Stomach (tissue), 9 donors: ENCODE results near the gene ITGB5. TPM values are rescaled to one million over a fixed set of nuclear protein-coding genes. Genes with fewer than 3 reads are reported as not detected.

Source experiments
- DNase-seq, 2 donors: peaks; one replicate each; pipeline versions ENCODE4 v3.0.0 to v3.0.0-alpha.2; 2013 to 2019
- H3K27ac ChIP-seq, 5 donors: fragments of 200-600 bp in 4 of 5; sonication (generic) in 4 of 5; one replicate each; pipeline ENCODE4 v1.5.1; 2013 to 2019; ENCODE audit warnings: mild to moderate bottlenecking in 1 of 5, moderate library complexity in 1 of 5
- H3K27me3 ChIP-seq, 3 donors: fragments of 200-600 bp; sonication (generic); one replicate each; pipeline ENCODE4 v1.5.1; 2017 to 2019; ENCODE audit warnings: mixed run types in 1 of 3
- H3K36me3 ChIP-seq, 4 donors: fragments of 200-600 bp; sonication (generic); 1 replicate in 3 of 4; 2 replicates in 1 of 4; pipeline ENCODE4 v1.5.1; 2016 to 2019
- H3K4me1 ChIP-seq, 4 donors: fragments of 200-600 bp; sonication (generic); one replicate each; pipeline ENCODE4 v1.5.1; 2016 to 2019
- H3K4me3 ChIP-seq, 4 donors: fragments of 200-600 bp; sonication (generic) in 3 of 4; one replicate each; pipeline ENCODE4 v1.5.1; 2016 to 2019; ENCODE audit warnings: mild to moderate bottlenecking in 1 of 4
- H3K9me3 ChIP-seq, 4 donors: fragments of 200-600 bp; sonication (generic); one replicate each; pipeline ENCODE4 v1.5.1; 2016 to 2019
- EP300 ChIP-seq: sonication (generic); formaldehyde crosslinking; IDR thresholded peaks from one replicate; pipeline ENCODE4 v1.6.1; 2017; ENCODE audit warnings: antibody characterized with exemption
- POLR2A ChIP-seq, 4 donors: fragments of 450-650 bp; IDR thresholded peaks; one replicate each; pipeline ENCODE4 v1.6.1; 2016; ENCODE audit warnings: antibody characterized with exemption in 4 of 4, control low read depth in 2 of 4, mild to moderate bottlenecking in 1 of 4, moderate library complexity in 1 of 4
- POLR2AphosphoS5 ChIP-seq, 3 donors: sonication (generic); formaldehyde crosslinking; IDR thresholded peaks; one replicate each; pipeline ENCODE4 v1.6.1; 2016; ENCODE audit warnings: antibody characterized with exemption in 3 of 3
- WGBS, 5 donors: extraction: QIAGEN DNeasy Blood & Tissue Kit in 3 of 5; methylation state at CpG; one replicate each; pipeline versions ENCODE4 v1.1.5 to v1.1.7; 2013 to 2018; 5-methylcytosine and 5-hydroxymethylcytosine counted together
- intact Hi-C: fragments of 100-400 bp; cut with DNase I; formaldehyde crosslinking; loops from one replicate; pipeline ENCODE4 v1.15.1; 2023; ENCODE audit warnings: low total_unique reads
- polyA plus RNA-seq, 3 donors: library from polyadenylated mRNA; stranded (reverse); fragments of 200-250 nt; gene quantifications; one replicate each; pipeline ENCODE4 v1.2.3, GENCODE V29; 2013
- total RNA-seq, 5 donors: library from RNA; depleted of rRNA; stranded (reverse); fragments of >200 nt; gene quantifications; one replicate each; pipeline versions ENCODE4 v1.1.0 to v1.2.3, GENCODE V29; 2014 to 2016
- TF ChIP-seq, protein P1 (sequence below), 7 experiments: fragments of 450-650 bp in 4 of 7; fragments of 200-600 bp in 3 of 7; sonication (generic) in 3 of 7; IDR thresholded peaks; one replicate each; pipeline ENCODE4 v1.5.1; 2016 to 2019; ENCODE audit warnings: antibody characterized with exemption in 7 of 7, control low read depth in 2 of 7, mild to moderate bottlenecking in 1 of 7
- donor health status: healthy with polysubstance abuse.
- donor health status: Bipolar disorder and iron deficiency.
- donor health status: healthy.

ITGB5 gene
- total and polyA plus RNA-seq, 8 donors = 8.2 to 205 (median 54.1) TPM

DNA sequence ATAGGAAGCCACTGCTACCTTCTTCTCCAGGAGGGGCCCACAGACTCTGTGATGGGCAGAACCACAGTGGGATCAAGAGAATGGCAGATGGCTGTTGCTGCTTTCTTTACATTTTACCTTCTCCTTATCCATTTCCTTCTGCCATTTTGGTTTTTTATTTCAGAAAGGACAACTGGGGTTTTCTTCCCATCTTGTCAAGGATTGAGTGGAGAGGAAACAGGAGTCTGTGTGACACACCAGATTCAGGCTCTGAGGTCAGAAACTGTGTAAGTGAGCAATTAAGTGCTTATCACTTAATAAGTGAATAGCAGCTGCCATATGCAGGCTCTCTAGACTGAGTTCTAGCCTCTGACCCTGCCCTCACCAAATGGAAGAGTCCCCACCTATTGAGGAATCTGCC is 47.3 kb downstream of the ITGB5 start:
- no peak for DNase-seq
- peaks cover 2 to 24% (median 20%) of the 10 kb centered on the region in 4 donors for H3K36me3 ChIP-seq
- no peak for TF ChIP-seq EP300
- TF ChIP-seq POLR2A (IDR thresholded peaks at IDR 0.05) = no peak
- TF ChIP-seq, protein P1, sequence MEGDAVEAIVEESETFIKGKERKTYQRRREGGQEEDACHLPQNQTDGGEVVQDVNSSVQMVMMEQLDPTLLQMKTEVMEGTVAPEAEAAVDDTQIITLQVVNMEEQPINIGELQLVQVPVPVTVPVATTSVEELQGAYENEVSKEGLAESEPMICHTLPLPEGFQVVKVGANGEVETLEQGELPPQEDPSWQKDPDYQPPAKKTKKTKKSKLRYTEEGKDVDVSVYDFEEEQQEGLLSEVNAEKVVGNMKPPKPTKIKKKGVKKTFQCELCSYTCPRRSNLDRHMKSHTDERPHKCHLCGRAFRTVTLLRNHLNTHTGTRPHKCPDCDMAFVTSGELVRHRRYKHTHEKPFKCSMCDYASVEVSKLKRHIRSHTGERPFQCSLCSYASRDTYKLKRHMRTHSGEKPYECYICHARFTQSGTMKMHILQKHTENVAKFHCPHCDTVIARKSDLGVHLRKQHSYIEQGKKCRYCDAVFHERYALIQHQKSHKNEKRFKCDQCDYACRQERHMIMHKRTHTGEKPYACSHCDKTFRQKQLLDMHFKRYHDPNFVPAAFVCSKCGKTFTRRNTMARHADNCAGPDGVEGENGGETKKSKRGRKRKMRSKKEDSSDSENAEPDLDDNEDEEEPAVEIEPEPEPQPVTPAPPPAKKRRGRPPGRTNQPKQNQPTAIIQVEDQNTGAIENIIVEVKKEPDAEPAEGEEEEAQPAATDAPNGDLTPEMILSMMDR (IDR thresholded peaks at IDR 0.05) = no peak
- H3K9me3 ChIP-seq = no peaks in the 10 kb centered on the region
- H3K4me1 ChIP-seq = peaks cover 28 to 51% (median 40%) of the 10 kb centered on the region in 4 donors
- intact Hi-C loops = no loop called here
- H3K27ac ChIP-seq = peak overlapping the region in 1 of 5 donors; percentile 82
- no peak overlapping the region for H3K4me3 ChIP-seq
- no peaks in the 10 kb centered on the region for H3K27me3 ChIP-seq

DNA sequence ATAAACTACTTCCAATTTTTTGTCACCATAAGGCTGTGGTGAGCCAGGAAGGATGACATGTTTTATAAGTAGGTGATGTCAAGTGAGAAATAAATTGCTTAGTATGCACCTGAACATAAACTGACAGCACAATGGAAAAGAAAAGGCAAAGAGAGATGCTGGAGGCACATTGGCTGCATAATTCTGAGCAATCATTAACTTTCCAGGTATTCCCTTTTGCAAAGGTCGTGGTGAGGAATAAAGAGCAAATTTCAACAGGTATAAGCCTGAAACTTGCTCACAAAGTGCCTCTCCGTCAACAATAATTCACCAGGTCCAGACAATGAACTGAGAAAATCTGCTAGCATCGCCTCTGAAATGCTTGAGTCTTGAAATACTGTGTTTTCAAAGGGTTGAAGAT is 48.2 kb downstream of the ITGB5 start:
- 71 to 87% (median 83%) methylated on average over 3 of the region's 3 CpGs for WGBS, 5 donors
- intact Hi-C loops = no loop called here
- Histone ChIP-seq H3K27ac (peak overlapping the region in 2 of 5 donors; percentile 82 to 84), H3K36me3 (peaks cover 2 to 24% (median 20%) of the 10 kb centered on the region in 4 donors), H3K4me1 (peaks cover 33 to 50% (median 42%) of the 10 kb centered on the region in 4 donors), H3K27me3 (no peaks in the 10 kb centered on the region), H3K4me3 (no peak overlapping the region), H3K9me3 (no peaks in the 10 kb centered on the region)
- no peak for TF ChIP-seq EP300
- TF ChIP-seq POLR2AphosphoS5 (IDR thresholded peaks at IDR 0.05) = no peak
- TF ChIP-seq, protein P1 (IDR thresholded peaks at IDR 0.05) = no peak
- no peak for TF ChIP-seq POLR2A (IDR thresholded peaks at IDR 0.05)
- DNase-seq = no peak

DNA sequence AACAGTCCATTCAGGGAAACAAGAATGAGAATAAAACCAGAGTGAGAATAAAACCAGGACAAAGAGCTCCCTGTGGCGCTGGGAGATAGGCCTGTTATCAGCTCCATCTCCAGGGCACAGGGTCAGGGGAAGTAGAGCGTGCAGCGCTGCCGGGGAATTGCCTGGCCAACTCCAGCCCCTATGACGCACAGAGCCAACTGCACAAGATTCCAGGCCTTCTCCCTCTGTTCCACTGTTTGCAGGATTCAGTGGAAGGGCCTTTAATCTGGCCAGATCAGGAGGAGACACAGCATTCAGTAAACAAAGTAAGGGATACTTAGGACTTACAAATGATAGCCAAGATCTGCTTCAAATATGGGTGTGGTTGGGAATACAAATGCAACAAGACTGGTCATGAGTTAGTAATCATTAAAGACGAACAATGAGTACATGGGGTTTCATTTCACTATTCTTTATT is 49.4 kb downstream of the ITGB5 start:
- Histone ChIP-seq H3K27me3 (no peaks in the 10 kb centered on the region), H3K9me3 (no peaks in the 10 kb centered on the region), H3K36me3 (peaks cover 2 to 23% (median 16%) of the 10 kb centered on the region in 4 donors), H3K27ac (peak overlapping the region; percentile 2 to 84 (median 82)), H3K4me1 (peaks cover 34 to 62% (median 45%) of the 10 kb centered on the region in 4 donors), H3K4me3 (no peak overlapping the region)
- TF ChIP-seq EP300 (no peak), POLR2AphosphoS5 (IDR thresholded peaks at IDR 0.05) (peak; percentile 42 to 67 (median 59))
- WGBS, 5 donors = 17 to 46% (median 24%) methylated on average over 6 of the region's 6 CpGs
- peak; percentile 43 to 68 for DNase-seq
- intact Hi-C loops = no loop called here

DNA sequence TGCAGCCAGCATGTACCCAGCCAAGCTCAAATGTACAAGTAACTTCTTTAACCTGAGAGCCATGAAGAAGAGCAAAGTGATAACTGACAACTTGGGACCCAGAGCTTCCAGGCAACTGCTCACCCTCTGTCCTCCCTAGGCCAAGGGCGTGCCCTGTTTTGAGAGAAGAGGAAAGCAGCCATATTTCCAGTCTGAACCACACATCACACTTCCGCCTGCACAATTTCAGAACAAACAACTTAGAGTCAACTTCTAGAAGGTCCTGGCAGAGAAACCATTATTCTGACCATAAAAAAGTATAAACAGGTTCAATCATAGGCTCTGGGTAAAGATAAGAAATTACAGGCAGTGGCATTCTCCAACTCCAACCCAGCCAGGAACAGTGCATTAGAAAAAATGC is 50.1 kb downstream of the ITGB5 start:
- Histone ChIP-seq H3K27ac (peak overlapping the region; percentile 26 to 84 (median 82)), H3K4me1 (peaks cover 34 to 69% (median 48%) of the 10 kb centered on the region in 4 donors)
- WGBS, 5 donors = 65 to 80% (median 67%) methylated on average over 2 of the region's 2 CpGs

DNA sequence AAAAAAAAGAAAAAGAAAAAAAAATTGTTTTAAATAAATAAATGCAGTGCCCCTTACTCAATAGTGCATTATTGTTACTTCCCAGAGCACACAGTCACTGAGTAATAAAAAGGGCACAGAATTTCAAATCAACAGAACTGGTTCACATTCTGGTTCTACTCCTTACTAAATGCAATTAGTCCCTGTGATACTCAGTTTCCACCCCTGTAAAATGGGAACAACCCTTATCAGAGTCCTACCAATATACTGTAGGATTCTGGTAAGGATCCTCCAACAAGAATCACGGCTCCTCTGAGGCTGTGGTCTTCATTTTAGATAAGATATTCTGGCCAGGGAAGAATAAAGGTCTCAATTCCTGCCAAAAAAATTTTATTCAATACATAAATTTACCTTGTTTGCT is 50.7 kb downstream of the ITGB5 start:
- Histone ChIP-seq H3K27me3 (no peaks in the 10 kb centered on the region), H3K36me3 (peaks cover 2 to 13% (median 10%) of the 10 kb centered on the region in 4 donors), H3K4me3 (no peak overlapping the region), H3K4me1 (peaks cover 34 to 70% (median 51%) of the 10 kb centered on the region in 4 donors), H3K9me3 (no peaks in the 10 kb centered on the region), H3K27ac (peak overlapping the region in 4 of 5 donors; percentile 74 to 84 (median 82))
- no peak for TF ChIP-seq EP300
- no peak for TF ChIP-seq POLR2AphosphoS5 (IDR thresholded peaks at IDR 0.05)
- TF ChIP-seq, protein P1 (IDR thresholded peaks at IDR 0.05) = no peak
- TF ChIP-seq POLR2A (IDR thresholded peaks at IDR 0.05) = no peak
- DNase-seq = no peak
- WGBS, 5 donors = 66 to 92% (median 88%) methylated on average over 1 of the region's 1 CpG
- intact Hi-C loops = no loop called here

More for the DNA sequence above, 50.1 kb downstream of the ITGB5 start:
- no peaks in the 10 kb centered on the region for H3K27me3 ChIP-seq
- TF ChIP-seq POLR2A (IDR thresholded peaks at IDR 0.05) (no peak), POLR2AphosphoS5 (IDR thresholded peaks at IDR 0.05) (no peak), EP300 (no peak)
- TF ChIP-seq, protein P1 (IDR thresholded peaks at IDR 0.05) = no peak
- H3K4me3 ChIP-seq = no peak overlapping the region
- no peaks in the 10 kb centered on the region for H3K9me3 ChIP-seq
- intact Hi-C loops = no loop called here
- no peak for DNase-seq
- H3K36me3 ChIP-seq = peaks cover 2 to 18% (median 13%) of the 10 kb centered on the region in 4 donors
